GM12878 (cell line): ENCODE results near the gene ZNF451. TPM values are rescaled to one million over a fixed set of nuclear protein-coding genes. Genes with fewer than 3 reads are reported as not detected.

Experiments used
- CHD2 ChIP-seq: IDR thresholded peaks from 2 replicates; pipeline ENCODE4 v1.6.1; 2011; ENCODE audit warnings: low read depth, low read length, improper control_type of control experiment, borderline replicate concordance
- CREB1 ChIP-seq: IDR thresholded peaks from 2 replicates; pipeline ENCODE4 v1.6.1; 2012; ENCODE audit warnings: low read depth, mild to moderate bottlenecking, inconsistent platforms
- EGR1 ChIP-seq, 2 experiments: IDR thresholded peaks; 1 replicate in 1 of 2; 2 replicates in 1 of 2; pipeline ENCODE4 v1.6.1; 2011 to 2012; ENCODE audit warnings: low read depth in 2 of 2, low read length in 2 of 2, borderline replicate concordance in 1 of 2, mild to moderate bottlenecking in 1 of 2, moderate library complexity in 1 of 2
- GATAD2B ChIP-seq: fragments of 450-650 bp; conservative IDR thresholded peaks from 2 replicates; pipeline ENCODE4 v1.6.1; 2017; ENCODE audit warnings: low read depth, mild to moderate bottlenecking, moderate library complexity
- IKZF1 ChIP-seq: fragments of 450-650 bp; conservative IDR thresholded peaks from 2 replicates; pipeline ENCODE4 v1.6.1; 2017; ENCODE audit warnings: antibody characterized with exemption, mild to moderate bottlenecking
- IKZF2 ChIP-seq, 2 experiments: fragments of 450-650 bp; IDR thresholded peaks; 2 replicates each; pipeline ENCODE4 v1.6.1; 2017; ENCODE audit warnings: mild to moderate bottlenecking in 2 of 2, moderate library complexity in 2 of 2
- MEF2B ChIP-seq: fragments of 450-650 bp; IDR thresholded peaks from 2 replicates; pipeline ENCODE4 v1.6.1; 2018; ENCODE audit warnings: mild to moderate bottlenecking, moderate library complexity; ENCODE audit not compliant: partially characterized antibody, poor library complexity, severe bottlenecking
- MTA2 ChIP-seq: fragments of 450-650 bp; IDR thresholded peaks from 2 replicates; pipeline ENCODE4 v1.6.1; 2016; ENCODE audit warnings: low read depth, mild to moderate bottlenecking, moderate library complexity
- POLR2A ChIP-seq: IDR thresholded peaks from 2 replicates; pipeline ENCODE4 v1.6.1; 2011; ENCODE audit warnings: low read depth, mild to moderate bottlenecking, low read length
- POU2F2 ChIP-seq: IDR thresholded peaks from 3 replicates; pipeline ENCODE4 v1.6.1; 2011; ENCODE audit warnings: low read depth, mild to moderate bottlenecking, low read length, borderline replicate concordance
- RUNX3 ChIP-seq: IDR thresholded peaks from 2 replicates; pipeline ENCODE4 v1.6.1; 2012; ENCODE audit warnings: low read length, inconsistent platforms
- TCF3 ChIP-seq: IDR thresholded peaks from 2 replicates; pipeline ENCODE4 v1.6.1; 2012; ENCODE audit warnings: low read depth, mild to moderate bottlenecking, low read length, borderline replicate concordance; ENCODE audit not compliant: insufficient read depth
- polyA plus RNA-seq, 11 experiments: library from polyadenylated mRNA; depleted of rRNA in 4 of 11; unstranded in 6 of 11; stranded (reverse) in 5 of 11; fragments of >200 nt; fragmentation: Nextera tagmentation in 4 of 11; fragmentation: Illumina TruSeq in 1 of 11; extraction: Ambion mirVana in 4 of 11; extraction: Trizol in 1 of 11; gene quantifications; 1 replicate in 1 of 11; 2 replicates in 10 of 11; pipeline versions ENCODE4 v1.2.1 to v1.2.3, GENCODE V29; 2011 to 2016; ENCODE audit warnings: inconsistent platforms in 2 of 11, missing spikeins in 2 of 11, low read depth in 1 of 11
- total RNA-seq, 4 experiments: library from RNA; depleted of rRNA in 3 of 4; stranded (reverse); fragments of >200 nt in 3 of 4; fragmentation: Illumina TruSeq in 1 of 4; extraction: Trizol in 1 of 4; gene quantifications; 2 replicates each; pipeline versions ENCODE4 v1.2.1 to v1.2.3, GENCODE V29; 2013 to 2021
- TF ChIP-seq, protein P1 (sequence below): fragments of 450-650 bp; IDR thresholded peaks from 2 replicates; pipeline ENCODE4 v1.6.1; 2018; ENCODE audit warnings: mild to moderate bottlenecking, low read depth, moderate library complexity; ENCODE audit not compliant: partially characterized antibody
- TF ChIP-seq, protein P2 (sequence below): fragments of 450-650 bp; IDR thresholded peaks from 2 replicates; pipeline ENCODE4 v1.6.1; 2017; ENCODE audit warnings: low read depth, mild to moderate bottlenecking, moderate library complexity
- TF ChIP-seq, protein P3 (sequence below): fragments of 450-650 bp; conservative IDR thresholded peaks from 2 replicates; pipeline ENCODE4 v1.6.1; 2017; ENCODE audit warnings: mild to moderate bottlenecking, moderate library complexity
- TF ChIP-seq, protein P4 (sequence below): fragments of 450-650 bp; IDR thresholded peaks from 2 replicates; pipeline ENCODE4 v1.6.1; 2017; ENCODE audit warnings: borderline replicate concordance
- TF ChIP-seq, protein P5 (sequence below): fragments of 450-650 bp; IDR thresholded peaks from 2 replicates; pipeline ENCODE4 v1.6.1; 2016; ENCODE audit warnings: mild to moderate bottlenecking

Gene ZNF451
- total and polyA plus RNA-seq, 10 of the 15 experiments (the other 5 are each of a cell fraction or from before 2014, with no cell fraction given): 6.5 to 44.4 (median 23.8) TPM

DNA sequence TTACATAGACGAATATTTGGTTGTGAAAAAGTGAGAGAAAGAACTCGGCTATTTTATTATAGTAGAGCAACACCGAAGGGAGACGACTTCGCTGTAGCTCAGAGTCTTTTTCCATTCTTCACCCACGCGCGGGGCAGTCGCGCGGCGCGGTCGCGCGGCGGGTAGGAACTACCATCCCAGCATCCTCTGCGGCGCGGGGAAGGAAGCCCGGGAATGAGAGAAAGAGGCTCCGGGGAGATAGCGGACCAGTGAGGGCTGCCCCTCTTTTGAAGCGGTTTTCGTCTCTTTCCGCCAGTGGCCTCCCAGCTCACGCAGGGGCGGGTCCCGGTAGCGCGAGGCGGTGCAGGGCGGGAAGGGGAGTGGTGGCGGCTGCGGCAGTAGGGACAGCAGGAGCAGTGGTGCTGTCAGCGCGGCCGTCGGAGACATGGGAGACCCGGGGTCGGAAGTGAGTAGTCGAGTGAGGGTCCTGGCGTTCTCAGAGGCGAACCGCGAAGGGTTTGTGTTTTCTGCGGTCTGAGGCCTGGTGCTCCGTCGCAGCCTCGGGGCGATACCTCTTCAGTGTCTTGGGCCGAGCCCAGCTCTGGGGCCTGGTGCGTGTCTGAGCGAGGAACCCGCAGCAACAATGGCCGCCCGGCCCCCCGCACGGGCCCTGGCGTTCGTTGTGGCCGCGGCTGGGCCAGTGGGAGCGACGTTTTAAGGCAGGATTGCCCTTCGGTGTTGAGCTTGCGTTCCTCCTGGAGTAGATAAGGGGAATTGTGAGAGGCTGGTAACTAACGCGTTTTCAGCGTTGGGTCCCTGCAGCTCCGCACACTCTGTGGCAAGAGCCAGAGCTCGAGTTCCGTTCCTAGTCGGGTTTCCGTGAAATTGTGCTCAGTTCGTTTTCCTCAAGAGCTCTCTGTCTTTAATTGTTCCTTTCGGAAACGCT lies 43.4 kb upstream of the ZNF451 start, which contains the start of gene KIAA1586 (continued):
- TF ChIP-seq, protein P1, sequence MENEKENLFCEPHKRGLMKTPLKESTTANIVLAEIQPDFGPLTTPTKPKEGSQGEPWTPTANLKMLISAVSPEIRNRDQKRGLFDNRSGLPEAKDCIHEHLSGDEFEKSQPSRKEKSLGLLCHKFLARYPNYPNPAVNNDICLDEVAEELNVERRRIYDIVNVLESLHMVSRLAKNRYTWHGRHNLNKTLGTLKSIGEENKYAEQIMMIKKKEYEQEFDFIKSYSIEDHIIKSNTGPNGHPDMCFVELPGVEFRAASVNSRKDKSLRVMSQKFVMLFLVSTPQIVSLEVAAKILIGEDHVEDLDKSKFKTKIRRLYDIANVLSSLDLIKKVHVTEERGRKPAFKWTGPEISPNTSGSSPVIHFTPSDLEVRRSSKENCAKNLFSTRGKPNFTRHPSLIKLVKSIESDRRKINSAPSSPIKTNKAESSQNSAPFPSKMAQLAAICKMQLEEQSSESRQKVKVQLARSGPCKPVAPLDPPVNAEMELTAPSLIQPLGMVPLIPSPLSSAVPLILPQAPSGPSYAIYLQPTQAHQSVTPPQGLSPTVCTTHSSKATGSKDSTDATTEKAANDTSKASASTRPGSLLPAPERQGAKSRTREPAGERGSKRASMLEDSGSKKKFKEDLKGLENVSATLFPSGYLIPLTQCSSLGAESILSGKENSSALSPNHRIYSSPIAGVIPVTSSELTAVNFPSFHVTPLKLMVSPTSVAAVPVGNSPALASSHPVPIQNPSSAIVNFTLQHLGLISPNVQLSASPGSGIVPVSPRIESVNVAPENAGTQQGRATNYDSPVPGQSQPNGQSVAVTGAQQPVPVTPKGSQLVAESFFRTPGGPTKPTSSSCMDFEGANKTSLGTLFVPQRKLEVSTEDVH: peak; percentile 37
- TF ChIP-seq CREB1 (peak; percentile 52; the same call in 1 of the 2 replicates), POLR2A (peak; percentile 80), CHD2 (peak; percentile 72), POU2F2 (0 out of 3 replicates have a peak, but pooled peaks have one; percentile 25), GATAD2B (peak; percentile 74), EGR1 (IDR thresholded peaks at IDR 0.05; ENCODE audit: borderline replicate concordance in 1 of 2, low read depth in 2 of 2, low read length in 2 of 2) (peak in 1 of 2 experiments; percentile 60; a peak in 2 of 3 replicates), RUNX3 (peak; percentile 43; the same call in 1 of the 2 replicates), MEF2B (peak; percentile 35), TCF3 (0 out of 2 replicates have a peak, but pooled peaks have one; percentile 9), MTA2 (peak; percentile 47; the same call in 1 of the 2 replicates), IKZF1 (peak; percentile 92), IKZF2 (IDR thresholded peaks at IDR 0.05) (peak; percentile 83 to 84)
- TF ChIP-seq, protein P2, sequence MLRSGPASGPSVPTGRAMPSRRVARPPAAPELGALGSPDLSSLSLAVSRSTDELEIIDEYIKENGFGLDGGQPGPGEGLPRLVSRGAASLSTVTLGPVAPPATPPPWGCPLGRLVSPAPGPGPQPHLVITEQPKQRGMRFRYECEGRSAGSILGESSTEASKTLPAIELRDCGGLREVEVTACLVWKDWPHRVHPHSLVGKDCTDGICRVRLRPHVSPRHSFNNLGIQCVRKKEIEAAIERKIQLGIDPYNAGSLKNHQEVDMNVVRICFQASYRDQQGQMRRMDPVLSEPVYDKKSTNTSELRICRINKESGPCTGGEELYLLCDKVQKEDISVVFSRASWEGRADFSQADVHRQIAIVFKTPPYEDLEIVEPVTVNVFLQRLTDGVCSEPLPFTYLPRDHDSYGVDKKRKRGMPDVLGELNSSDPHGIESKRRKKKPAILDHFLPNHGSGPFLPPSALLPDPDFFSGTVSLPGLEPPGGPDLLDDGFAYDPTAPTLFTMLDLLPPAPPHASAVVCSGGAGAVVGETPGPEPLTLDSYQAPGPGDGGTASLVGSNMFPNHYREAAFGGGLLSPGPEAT: peak; percentile 83
- TF ChIP-seq, protein P3, sequence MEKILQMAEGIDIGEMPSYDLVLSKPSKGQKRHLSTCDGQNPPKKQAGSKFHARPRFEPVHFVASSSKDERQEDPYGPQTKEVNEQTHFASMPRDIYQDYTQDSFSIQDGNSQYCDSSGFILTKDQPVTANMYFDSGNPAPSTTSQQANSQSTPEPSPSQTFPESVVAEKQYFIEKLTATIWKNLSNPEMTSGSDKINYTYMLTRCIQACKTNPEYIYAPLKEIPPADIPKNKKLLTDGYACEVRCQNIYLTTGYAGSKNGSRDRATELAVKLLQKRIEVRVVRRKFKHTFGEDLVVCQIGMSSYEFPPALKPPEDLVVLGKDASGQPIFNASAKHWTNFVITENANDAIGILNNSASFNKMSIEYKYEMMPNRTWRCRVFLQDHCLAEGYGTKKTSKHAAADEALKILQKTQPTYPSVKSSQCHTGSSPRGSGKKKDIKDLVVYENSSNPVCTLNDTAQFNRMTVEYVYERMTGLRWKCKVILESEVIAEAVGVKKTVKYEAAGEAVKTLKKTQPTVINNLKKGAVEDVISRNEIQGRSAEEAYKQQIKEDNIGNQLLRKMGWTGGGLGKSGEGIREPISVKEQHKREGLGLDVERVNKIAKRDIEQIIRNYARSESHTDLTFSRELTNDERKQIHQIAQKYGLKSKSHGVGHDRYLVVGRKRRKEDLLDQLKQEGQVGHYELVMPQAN: peak; percentile 61; the same call in 1 of the 2 replicates
- TF ChIP-seq, protein P4, sequence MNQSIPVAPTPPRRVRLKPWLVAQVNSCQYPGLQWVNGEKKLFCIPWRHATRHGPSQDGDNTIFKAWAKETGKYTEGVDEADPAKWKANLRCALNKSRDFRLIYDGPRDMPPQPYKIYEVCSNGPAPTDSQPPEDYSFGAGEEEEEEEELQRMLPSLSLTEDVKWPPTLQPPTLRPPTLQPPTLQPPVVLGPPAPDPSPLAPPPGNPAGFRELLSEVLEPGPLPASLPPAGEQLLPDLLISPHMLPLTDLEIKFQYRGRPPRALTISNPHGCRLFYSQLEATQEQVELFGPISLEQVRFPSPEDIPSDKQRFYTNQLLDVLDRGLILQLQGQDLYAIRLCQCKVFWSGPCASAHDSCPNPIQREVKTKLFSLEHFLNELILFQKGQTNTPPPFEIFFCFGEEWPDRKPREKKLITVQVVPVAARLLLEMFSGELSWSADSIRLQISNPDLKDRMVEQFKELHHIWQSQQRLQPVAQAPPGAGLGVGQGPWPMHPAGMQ: peak; percentile 58; the same call in 1 of the 2 replicates
- TF ChIP-seq, protein P5, sequence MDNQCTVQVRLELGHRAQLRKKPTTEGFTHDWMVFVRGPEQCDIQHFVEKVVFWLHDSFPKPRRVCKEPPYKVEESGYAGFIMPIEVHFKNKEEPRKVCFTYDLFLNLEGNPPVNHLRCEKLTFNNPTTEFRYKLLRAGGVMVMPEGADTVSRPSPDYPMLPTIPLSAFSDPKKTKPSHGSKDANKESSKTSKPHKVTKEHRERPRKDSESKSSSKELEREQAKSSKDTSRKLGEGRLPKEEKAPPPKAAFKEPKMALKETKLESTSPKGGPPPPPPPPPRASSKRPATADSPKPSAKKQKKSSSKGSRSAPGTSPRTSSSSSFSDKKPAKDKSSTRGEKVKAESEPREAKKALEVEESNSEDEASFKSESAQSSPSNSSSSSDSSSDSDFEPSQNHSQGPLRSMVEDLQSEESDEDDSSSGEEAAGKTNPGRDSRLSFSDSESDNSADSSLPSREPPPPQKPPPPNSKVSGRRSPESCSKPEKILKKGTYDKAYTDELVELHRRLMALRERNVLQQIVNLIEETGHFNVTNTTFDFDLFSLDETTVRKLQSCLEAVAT: peak; percentile 56; the same call in 1 of the 2 replicates
